DMS 273 treated with DMSO at 0.1 percent for 48 hours (cell line): ENCODE results near the gene DIPK1B.
"Not testable (repeated sequence)": the region's sequence is repeated elsewhere in the genome, so short reads cannot be mapped to it uniquely, and the experiment has no call there.

Experiments used
- DNase-seq: peaks from one replicate; lab custom pipeline; 2025; lab: John Stamatoyannopoulos, UW

DIPK1B gene

DNA sequence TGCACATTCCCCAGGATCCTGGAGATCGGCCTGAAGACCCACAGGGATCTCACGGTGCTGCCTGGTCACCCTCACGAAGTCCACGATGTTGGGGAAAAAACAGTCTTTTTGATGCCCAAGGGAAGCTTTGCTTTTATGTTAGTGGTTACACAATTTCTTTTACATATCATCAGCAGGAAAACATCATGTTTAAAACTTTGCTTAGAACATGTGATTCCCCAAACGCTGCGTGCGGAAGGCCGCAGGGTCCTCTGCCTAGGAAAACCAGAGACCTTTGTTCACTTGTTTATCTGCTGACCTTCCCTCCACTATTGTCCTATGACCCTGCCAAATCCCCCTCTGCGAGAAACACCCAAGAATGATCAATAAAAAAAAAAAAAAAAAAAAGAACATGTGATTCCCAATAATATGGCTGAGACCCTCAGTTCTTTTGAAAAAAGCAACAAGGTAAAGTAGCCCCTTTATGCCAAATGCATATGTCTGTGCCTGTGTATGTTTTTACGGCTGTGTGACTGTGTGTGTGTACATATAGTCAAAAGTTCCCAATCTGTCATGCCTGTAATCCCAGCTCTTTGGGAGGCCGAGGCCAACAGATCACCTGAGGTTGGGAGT, 13.6 kb upstream of the DIPK1B start:
- no peak for DNase-seq

DNA sequence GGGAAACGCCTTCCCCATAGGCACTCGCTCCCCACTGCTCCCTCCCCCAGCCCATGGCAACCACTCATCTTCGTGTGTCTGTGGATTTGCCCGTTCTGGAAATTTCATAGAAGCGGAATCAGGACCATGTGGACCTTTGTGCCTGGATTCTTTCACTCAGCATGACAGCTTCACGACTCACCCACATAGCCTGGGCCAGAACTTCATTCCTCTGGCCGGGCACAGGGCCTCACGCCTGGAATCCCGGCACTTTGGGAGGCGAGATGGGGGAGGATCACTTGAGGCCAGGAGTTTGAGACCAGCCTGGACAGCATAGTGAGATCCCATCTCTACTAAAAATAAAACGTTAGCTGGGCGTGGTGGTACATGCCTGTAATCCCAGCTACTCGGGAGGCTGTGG, 12.1 kb upstream of the DIPK1B start:
- no peak for DNase-seq

DNA sequence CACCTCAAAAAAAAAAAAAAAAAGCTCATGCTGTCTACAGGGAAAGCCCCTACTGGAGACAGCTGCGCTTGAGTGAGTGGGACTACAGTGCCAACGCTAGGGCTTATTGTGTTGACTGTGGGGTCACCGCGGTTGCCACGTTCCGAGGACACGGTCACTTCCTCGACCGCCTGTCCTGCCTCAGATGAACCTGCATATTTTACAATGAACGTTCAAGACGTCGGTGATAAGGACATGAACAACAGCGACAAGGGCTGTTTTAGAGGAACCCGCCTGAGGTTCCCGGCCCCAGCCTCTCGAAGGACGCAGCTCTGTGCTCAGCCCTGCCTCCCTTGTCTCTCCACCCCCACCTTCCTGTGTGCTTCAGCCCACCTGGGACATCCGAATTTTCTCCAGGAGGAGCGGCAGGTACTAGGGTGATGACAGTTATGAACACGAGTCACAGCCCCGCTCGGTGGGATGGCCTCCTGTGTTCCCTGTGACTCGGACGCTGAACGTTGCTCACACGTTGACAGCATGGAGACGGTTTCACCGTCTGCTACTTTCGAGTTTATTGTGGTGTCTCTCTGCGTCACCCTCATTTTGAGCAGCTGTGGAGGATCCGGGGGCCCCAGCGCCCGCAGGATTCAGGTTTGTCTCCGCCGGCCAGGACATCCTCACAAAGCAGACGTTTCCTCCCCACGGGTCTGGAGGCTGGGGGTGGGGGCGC, 11.3 kb upstream of the DIPK1B start:
- DNase-seq, result no peak

DNA sequence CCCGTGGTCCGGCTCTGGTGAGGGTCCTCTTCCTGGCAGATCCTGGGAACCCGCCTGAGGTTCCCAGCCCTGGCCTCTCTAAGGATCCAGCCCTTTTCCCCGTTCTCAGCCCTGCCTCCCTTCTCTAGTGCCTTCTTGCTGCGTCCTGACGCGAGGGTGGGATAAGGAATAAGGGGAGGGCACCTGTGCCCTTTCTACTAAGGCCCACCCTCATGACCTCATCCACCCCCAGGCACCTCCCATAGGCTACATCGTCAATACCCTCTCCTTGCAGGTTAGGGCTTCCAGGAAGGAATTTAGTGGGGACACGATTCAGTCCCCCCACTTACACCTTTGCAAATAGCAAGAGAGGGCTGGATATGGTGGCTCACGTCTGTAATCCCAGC, 10.7 kb upstream of the DIPK1B start:
- no peak for DNase-seq

DNA sequence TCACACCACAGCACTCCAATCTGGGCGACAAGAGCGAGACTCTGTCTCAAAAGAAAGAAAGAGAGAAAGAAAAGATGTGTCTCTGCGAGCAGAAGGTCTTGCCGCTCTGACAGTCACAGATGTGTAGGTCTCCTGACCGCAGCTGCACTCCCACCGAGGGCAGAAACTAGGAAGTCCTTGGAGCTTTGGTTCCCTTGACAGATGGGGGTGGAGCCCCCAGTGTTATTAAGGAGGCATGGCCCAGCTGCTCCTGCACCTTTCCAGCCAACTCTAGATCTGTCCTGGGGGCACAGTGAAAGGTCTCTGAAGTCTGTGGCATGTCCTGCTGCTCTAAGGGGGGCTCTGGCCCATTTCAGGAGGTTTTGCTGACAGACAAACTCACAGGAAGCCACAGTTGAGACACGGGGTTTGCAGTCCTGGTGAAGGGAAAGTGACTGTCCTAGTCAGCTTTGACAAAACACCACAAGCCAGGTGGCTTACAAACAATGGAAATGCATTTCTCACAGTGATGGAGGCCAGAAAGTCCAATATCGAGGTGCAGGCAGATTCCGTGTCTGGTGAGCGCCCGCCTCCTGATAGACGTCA, 9.0 kb upstream of the DIPK1B start:
- no peak for DNase-seq

DNA sequence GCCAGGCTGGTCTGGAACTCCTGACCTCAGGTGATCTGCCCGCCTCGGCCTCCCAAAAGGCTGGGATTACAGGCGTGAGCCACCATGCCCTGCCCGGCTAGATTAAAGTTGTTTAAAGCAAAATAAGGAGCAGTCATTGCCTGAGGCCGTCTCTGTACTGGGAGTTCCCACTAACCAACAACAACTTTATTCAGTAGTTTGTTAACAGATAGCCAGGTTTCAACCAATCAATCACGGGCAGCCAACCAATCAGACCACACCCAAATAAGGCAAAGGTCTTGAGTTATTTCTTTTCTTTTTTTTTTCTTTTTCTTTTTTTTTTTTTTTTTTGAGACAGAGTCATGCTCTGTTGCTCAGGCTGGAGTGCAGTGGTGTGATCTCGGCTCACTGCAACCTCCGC, 7.6 kb upstream of the DIPK1B start:
- not testable (repeated sequence) for DNase-seq

DNA sequence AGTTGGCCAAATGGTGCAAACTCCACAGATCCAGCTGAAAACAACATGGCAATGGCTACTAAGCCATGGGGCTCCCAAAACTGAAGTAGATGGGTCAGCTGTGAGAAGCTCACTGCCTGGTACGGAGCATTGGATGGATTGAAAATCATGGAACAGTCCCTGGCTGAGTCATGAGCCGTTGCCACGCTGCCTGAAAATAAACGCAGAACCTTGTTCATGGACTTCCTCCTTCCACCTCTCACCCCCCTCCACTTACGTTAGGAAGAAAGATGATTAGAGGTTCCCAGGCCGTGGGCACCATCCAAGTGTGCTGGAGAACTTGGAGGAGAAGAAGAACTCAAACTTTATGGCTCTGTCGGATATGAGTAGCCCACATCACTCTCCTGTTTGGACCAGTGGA, 6.8 kb upstream of the DIPK1B start:
- no peak for DNase-seq

DNA sequence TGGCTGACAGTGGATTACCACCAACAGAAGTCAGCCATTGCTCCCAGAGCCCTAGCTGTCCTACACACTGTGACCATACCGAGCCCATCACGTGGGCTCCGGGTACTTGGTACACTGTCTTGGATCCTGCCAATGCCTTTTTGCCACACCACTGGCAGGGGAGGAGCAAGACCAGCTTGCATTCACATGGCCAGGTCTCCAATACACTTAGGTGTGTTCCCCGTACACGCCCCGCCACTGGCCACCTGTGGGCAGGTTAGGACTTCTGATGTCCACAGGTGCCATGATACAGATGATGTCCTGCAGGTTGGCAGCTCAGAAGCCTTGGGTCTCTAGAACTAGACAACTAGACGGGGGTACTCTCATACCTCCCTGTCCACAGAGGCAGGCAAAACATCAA, 5.4 kb upstream of the DIPK1B start:
- DNase-seq, result no peak

DNA sequence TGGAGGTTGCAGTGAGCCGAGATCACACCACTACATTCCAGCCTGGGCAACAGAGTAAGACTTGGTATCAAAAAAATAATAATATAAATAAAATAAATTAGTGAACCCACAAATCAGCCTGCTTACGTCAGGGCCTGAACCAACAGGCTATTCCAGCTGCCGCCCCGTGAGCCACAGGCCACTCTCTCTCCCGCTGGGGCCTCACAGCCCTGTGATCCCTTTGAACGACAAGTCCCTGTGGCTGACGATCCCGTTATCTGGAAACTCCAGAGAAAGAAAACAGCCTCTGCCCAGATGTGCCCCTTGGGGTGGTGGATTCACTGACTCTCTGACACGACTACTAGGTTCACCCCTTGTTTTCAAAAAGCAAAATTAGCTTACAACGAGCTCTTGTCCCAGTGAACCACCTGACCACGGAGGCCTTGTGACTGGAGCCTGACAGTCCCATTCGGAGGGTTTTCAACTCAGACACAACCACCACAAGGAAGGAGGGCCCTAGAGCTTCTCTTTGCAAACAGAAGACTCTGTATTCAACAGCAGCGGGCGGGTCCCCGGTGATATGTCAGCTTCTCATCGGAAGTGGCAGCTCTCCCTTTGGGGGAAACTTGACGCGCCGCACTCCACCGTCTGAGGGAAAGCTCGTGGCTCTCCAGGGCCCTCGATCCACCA, 4.4 kb upstream of the DIPK1B start:
- no peak for DNase-seq

DNA sequence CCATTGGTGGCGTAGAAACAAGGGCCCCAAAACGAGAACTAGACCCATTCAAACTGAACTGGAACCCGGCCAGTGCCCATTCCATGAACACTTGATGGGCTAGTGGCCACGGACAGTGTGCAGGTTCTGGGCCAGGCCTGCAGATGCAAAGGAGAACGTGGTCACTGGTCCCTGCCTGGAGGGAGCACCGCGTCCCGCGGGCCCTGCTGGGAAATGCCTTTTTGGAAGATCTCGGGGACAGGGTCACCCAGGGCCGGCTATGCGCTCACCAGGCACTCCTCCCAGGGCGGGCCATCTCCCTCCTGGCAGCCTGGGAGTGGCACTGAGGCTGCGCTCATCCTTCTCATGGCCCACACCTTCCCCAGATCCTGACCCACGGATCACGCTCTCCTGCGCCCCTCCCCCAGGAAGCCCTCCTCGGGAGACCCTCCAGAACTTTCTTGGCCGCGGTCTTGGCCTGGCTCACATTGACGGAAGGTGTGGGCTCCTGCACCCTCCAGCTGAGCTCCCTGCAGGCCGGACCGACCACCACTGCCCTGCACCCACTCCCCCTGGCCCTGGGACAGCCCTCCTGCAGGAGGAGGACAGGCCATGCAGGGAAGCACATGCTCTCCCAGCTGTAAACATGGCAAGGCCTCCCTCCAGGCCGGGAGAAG, 2.8 kb upstream of the DIPK1B start:
- no peak for DNase-seq

DNA sequence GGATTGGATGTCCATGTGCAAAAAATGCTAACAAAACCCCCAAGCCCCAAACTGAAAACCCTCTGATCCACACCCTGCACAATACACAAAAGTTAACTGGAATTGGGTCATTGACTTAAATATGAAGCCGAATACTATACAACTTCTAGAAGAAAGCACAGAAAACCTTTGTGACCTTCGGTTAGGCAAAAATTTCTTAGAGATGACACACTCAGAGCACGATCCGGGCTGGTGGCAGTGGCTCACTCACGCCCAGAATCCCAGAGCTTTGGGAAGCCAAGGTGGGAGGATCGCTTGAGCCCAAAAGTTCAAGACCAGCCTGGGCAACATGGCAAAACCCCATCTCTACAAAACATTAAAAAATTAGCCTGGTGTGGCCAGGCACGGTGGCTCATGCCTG, 1.8 kb upstream of the DIPK1B start:
- DNase-seq, result no peak

DNA sequence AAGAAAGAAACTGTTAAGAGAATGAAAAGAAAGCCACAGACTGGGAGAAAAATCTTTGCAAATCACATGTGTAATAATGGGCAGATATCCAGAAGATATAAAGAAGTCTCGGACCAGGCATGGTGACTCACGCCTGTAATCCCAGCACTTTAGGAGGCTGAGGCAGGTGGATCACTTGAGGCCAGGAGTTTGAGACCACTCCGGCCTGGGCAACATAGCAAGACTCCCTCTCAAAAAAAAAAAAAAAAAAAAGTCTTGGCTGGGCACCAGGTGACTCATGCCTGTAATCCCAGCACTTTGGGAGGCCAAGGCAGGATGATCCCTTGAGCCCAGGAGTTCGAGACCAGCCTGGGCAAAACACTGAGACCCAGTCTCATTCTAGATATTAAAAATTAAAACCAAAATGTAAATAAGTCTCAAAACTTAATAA, 1.1 kb upstream of the DIPK1B start:
- DNase-seq, result not testable (repeated sequence)

DNA sequence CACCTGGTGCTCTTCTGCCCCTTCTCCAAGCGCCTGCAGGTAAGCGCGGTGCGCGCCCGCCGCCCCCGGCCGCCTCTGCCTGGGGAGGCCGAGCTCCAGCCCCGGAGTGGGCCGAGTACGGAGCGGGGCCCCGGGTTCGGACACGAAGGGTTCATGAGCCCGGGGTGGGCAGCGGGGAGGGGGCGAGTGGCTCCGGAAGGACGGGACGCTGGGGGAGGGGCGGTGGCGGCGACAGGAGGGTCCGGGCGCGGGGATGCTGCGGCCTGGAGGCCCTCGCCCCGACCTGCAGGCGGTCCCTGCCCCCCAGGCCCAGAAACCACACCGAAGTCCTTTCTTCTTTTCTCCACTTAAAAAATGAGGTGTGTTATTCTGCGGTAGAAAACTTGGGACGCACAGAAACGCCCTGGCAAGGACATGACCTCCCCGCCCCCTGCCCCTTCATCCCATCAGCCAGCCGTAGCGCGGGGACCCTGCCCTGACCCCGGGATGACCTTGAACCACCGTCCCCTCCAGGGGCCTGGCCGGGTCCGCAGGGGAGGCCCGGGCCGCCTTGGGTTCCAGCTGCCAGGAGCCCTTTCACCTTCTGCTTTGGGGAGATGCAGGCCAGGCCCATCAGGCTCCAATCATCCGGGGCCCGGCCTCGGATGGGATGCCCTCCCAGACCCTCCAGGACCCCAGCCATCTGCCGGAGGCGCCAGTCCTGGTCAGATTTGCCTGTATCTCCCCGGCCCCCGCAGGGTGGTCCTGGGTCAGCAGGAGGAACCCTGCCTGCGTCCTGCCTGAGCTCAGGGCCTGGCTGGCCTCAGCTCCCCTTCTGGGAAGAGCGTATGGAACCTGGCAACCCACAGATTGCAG, 545 bp downstream of the DIPK1B start:
- no peak for DNase-seq

DNA sequence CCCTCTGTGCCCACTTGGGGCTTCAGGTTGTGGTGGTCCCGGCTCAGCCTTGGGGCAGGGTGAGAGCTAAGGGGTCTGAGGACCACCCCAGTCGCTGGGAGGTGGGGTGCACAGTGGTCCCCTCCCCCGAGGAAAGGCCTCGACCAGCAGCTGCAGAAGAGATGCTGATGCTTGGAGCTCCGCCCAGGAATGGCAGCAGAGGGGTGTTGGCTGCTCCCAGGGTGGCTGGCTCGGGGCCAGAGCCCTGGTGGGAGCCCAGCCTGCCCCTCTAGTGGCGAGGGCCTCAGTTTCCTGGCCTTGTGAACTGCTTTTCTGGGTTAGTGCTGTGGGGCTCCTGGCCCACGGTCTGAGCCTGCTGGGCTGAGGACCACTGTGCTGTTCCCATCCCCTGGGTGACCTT, 1.2 kb downstream of the DIPK1B start:
- no peak for DNase-seq

DNA sequence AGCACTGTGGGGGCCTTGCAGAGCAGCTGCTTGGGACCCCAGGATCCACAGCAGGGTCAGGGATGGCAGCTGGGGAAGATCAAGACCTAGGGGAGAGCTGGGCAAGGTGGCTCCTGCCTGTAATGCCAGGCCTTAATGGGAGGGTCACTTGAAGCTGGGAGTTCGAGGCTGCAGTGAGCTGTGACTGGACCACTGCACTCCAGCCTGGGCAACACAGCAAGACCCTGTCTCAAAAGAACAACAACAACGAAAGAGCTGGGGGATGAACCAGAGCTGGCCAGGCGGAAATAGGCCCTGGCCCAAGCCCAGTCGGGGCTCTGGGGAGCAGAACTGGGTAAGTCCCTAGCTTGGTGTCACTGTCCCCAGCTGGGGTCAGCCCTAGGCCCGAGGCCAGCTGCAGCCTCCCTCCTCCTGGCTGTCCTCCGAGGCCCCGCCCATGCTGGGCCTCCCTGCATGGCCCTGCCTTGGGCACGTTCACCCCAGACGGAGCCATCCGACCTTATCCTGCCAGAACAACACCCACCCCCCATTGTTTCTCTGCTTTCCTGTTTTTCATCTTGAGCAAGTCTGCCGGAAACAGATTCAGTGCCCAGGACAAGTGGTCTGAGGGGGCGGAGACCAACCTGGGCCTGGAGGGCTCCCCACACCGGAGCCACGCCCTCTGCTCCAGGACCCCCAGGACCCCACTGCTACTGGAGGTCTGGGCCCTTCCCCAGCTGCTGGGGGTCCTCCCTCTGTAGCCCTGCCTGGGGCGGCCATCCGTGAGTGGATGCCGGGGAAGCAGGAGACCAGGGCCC, 1.9 kb downstream of the DIPK1B start:
- DNase-seq, result no peak

DNA sequence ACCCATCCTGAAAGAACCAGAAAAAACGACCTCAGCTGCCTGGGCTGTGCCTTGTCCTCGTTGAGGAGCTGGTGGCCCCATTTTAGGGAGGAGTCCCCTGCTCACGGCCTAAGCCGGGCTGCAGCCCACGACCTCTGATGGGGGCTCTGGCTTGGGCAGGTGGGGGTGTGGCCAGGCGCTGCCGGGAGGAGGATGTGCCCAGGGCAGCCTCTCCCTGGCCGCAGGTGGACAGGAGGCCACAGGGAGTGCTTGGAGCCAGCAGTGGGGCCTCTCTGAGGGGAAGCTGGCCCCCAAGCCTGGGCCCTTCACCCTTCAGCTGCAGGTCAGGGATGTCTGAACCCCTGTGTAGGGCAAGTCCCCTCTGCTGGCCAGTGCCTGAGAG, 2.5 kb downstream of the DIPK1B start:
- no peak for DNase-seq

DNA sequence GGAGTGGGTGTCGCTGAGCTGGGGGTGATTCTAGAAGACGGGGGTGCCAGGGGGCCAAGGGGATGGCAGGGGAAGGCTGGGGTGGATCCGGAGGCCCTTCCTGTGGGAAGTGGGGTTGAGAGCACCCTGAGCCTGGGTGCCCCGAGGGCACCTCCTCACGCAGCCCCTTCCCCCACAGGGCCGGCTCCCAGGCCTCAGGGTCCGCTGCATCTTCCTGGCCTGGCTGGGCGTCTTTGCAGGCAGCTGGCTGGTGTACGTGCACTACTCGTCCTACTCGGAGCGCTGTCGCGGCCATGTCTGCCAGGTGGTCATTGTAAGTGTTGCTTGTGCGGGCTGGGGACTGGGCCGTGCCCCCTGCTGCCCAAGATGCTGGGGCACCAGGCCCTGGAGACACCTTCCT, 5.0 kb downstream of the DIPK1B start:
- DNase-seq, result no peak

DNA sequence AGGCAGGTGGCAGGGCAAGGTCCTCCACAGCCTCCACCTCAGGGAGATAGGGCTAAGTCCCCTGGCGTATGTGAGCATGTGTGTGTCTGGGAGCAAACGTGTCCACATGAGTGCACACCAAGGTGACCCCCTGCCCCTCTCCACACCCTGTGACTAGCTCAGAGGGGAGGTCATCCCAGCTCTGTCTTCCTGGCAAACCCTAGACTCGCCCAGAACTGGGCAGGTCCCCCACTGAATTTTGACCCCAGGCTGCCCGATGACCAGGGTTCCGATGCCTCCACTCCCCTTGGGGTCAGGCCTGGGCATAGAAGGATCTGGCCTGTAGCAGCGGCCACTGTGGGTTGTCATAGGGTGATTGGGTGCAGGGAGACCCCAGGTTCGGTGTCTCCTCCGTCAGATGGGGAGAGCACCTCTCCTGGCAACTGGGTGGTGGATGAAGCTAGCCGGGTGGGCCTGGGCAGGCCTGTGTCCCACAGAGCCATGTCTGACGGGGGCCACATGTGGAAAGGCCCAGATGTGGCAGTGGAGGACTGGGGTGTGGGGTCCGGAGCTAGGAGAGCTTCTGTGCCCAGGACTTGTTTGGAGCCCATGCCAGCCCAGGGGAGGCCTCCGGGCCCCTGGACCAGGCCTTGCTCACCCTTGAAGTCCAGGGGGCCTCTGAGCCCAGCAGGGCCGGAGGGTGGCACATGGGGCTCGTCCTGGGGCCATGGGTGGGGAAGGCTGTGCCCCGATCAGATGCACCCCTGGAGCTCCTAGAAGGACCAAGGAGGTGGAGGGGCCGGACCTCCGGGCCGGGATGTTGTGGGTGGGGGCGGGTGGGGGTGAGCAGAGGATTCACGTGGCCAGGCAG, 6.2 kb downstream of the DIPK1B start:
- no peak for DNase-seq

DNA sequence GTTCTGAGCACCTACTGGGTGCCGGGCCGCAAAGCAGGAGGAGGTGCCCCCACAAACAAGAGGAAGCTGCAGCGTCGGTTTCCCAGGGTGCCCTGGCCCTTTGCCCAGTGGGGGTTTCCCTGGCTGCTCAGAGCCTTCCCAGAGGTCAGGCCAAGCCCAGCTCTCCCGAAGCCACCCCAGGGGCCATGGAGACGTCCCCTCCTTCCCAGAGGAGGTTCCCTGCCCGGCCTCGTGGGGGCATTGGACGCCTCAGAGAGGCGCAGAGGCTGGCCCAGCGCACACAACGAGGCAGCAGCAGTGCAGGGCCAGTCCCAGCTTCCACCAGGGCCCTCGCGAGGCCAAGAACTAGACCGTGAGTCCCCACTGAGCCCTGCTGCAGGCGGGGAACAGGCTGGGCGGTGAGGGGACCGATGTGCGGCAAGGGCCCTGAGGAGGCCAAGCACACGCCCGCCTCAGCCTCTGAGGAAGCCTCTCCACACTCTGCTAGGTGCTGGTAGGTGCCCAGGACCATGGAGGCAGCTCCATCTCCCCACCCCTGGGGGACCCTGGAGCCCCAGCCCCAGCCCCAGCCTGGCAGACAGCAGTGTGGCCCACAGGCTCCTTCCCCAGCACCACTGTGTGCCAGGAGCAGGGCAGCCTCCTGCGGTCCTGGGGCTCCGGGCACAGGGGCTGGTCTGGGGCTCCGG, 7.0 kb downstream of the DIPK1B start:
- DNase-seq, result no peak
